EL (cell line): ENCODE measurements around the gene C10orf67.

ENCODE experiments used
- DNase-seq: peaks from one replicate; pipeline ENCODE4 v3.0.0-alpha.2; 2016

Gene C10orf67

DNA sequence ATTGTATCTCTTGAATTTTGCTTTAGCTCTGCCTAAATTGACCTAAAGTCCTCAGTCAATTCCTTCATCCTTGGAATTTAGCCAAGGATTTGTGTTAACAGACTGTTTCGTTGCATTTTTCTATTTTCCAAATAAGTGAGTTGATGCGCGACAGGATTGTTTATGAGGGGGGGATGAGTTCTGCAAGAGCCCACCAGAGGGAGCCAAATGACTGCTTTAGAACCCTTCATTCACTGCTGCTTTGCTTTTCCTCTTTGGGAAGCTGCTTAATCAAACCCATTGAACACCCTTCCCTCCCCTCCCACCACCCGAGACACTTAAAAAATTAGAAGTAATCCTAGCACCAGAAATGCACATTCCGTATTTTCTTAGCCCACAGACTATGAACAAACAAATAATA is 186.2 kb downstream of the C10orf67 start:
- DNase-seq, result peak; percentile 56

DNA sequence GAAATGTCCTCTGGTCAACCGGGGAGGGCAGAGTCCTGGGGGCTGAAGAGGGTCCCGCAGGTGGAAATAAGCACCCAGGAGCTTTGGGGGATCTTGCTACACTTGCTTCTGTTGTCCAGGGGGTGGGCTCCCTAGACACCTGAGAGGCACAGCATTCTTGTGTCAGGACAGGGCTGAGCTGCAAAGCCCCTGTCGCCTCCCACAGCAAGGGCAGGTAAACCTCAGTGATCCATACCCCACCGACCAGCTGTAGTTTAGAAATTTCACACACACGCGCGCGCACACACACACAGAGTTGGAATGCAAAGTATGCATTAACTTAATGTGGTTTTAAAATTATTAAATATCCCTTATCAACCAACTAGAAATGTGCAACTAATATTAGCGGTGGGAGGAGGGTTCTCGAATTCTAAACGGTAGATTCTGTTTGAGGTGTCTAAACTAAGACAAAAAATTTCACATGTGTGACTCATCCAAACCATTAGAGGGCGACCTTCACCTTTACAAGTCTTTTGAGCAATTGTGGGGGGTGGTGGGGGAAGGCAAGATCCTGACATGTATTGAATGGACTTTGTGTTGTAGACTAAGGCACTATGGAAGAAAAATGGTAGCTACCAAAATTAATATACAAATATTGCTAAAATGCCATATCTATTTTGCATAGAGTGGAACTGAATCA is 186.8 kb downstream of the C10orf67 start:
- DNase-seq, result peak; percentile 48

GRCh38 chr10:23157239-23157681 is 187.3 kb downstream of the C10orf67 start:
- no peak for DNase-seq

DNA sequence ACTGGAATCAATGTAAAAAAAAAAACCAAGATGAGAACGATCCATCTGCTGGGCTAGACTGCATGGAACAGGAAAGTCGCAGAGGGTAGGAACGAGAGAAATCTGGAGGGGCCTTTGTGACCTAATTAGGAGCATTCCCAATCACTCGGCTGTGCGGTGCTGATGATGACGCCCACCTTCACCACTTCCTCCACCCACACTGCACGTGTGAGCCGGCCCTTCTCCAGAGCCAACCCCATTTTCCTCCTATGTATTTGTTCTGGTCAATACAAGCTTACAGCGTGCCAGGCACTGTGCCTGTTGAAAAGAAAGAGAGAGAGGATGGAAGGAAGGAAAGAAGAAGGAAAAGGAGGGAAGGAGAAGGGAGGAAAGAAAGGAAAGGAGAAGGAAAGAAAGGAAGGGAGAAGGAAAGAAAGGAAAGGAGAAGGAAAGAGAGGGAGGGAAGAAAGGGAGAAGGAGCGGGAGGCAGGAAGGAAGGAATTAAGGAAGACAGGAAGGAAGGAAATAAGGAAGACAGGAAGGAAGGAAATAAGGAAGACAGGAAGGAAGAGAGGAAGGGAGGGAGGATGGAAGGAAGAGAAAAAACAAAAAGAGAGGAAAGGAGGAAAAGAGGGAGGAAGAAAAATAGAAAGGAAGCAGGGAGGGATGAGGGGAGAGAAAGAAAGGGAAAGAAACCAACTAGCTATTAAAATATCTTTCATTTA is 188.0 kb downstream of the C10orf67 start:
- DNase-seq, result no peak

GRCh38 chr10:23155169-23155568 is 189.4 kb downstream of the C10orf67 start:
- DNase-seq, result no peak
